Measurements from ENCODE around the gene DHX8. TPM values are rescaled to one million over a fixed set of nuclear protein-coding genes. Genes with fewer than 3 reads are reported as not detected.

DHX8 gene
- total RNA-seq, 1 donor from 2014 or later = 37.0 TPM

DNA sequence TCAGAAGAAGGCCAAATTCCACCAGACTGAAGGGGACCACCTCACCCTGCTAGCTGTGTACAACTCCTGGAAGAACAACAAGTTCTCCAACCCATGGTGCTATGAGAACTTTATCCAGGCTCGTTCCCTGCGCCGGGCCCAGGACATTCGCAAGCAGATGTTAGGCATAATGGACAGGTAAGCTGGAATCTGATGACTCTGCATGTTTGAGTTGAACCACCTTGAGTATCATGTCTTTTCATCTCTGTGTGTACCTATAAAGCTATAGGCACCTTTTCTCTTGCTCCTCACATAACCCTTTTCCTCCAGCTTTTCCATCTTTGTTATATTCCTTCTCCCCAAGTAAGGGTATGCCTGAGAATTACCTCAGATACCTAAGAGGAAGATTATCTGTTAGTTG is 37.6 kb downstream of the DHX8 start:
- DNase-seq (ENCODE audit: low spot score) = peak; percentile 28

DNA sequence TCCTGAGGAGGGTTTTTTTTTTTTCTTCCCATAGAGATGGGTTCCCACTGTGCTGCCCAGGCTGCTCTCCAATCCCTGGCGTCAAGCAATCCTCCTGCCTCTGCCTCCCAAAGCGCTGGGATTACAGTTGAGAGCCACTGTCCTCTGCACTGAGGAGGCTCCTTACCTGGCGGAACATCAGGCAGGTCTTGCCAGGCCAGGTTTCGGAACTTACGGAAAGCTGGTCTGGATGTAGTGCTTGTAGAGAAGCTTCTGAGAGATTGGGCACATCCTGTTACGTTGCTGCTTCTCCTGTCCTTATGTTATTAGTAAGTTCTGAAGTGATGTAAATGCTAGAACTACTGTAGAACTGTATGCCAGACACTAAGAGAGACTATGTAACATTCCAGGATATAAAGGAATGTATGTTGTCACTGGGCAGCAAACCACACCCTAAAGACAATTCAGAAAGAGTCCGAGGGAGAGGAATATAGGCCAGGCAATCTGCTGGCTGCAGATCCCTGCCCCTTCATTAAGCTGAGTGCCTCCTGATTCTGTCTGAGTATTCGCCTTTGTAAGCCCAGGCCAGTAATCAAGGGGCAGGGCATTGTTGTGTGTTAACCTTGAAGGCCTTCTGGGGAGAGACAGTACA is 41.3 kb downstream of the DHX8 start:
- no peak for DNase-seq (ENCODE audit: low spot score)

DNA sequence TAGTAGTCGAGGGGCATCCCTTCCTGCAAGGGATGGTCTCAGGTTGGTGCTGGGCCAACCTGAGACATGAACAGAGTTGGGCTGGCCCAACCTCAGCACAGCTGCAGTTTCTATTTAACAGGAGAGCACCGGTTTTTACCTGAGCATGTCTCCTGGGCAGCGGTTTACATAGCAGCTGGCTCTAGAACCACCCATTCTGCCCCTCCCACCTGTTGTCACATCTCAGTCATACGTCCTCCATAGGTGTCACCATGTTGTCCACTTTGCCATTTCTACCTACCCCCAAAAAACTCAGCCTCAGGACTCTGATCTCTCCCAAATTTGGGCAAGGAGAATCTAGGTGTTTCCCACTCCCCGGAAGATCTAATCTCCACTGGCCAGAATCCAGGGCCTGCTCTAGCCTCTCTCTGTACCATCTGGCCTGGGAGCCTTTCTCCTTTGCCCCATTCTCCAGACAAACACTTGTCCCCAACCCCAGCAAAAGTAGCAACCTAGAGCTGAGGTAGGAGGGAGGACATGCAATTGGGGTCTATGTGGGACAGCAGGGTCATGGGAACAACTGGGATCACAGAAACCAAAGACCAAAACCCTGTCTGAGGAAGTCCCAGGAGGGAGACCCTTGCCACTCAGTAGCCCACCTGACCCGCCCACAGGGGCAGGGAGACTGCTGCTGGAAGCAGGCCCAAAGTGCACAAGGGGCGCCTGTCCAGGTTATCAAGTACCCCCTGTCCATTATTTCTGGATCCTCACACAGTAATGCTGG is 43.3 kb downstream of the DHX8 start:
- DNase-seq (ENCODE audit: low spot score) = no peak

DNA sequence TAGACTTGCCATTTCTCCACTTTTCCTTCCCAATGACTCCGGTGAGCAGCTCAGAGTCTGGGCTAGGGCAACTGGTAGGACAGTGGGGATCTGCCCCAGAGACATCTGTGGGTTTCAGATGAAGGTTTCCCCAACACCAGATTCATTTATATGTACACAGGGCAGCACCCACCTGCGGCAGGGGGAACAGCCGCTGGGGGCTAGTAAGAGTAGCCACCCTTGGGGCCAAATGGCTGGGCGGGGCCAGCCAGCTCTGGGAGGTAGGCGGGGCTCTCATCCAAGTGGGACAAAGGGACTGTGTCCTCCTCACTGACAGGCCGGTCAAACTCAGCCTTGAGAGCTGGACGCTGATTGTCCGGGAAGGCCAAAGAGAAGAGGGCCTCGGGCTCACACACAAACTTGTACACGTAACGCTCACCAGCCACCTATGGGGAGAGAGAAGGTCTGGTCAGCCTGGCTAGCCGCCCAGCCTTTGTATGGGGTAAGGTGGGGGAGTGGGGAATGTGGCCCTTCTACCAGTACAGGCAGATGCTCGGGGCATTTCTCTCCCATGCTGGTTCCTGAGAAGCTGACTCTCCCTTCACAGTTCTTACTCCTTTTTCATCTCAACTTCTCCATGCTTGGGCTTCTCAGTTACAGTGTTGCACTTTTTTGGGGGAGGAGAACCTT is 44.7 kb downstream of the DHX8 start:
- no peak for DNase-seq (ENCODE audit: low spot score)

DNA sequence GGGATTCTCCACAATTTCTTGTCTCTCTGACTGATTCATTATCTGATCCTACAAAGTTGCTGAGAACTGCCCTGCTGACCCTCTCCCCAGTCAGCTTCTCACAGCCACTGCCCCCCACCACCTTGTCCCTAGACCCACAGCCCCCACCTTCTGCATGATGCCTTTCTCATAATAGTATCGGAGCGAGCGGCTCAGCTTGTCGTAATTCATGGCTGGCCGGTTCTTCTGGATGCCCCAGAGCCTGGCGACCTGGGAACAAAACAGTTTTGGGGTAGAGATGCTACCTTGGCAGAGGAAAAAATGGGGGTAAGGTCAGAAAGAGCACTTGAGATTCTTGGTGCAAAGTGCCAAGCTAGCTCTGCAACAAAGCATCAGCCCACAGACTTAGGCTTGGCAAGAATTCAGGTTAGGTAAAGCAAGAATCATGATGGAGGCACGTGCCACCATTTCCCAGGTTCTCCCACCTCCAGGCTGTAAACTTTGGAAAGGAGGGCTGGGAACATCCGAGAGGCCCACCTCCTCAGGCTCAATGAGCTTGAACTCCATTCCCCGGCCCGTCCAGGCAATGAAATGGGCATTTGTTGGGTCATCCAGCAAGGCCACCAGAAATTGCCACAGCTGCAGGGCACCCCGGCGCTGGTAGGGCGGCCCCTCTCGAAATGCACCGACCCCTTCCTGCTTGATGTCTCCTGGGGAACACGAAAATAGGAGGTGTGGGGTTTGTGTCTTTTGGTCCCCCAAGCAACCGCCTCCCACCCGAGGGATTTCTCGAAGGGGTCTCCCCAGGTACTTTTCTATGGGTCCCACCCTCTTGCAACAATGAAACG is 45.4 kb downstream of the DHX8 start:
- no peak for DNase-seq (ENCODE audit: low spot score)

DNA sequence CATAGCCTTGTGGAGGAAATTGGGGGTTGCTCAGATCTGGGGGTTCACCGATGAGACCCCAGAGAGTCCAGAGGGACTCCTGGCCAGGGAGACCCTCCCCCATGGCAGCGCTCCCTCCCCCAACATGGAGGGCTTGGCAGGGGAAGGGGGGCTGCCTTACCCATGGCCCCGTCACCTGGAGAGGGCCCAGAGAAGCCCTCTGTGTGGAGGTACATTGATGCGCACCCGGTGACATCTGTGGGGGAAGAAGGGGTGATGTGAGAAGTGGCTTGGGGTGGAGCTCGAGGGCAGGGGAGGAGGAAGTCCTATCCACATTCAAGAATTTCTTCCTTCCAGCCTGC is 46.1 kb downstream of the DHX8 start:
- no peak for DNase-seq (ENCODE audit: low spot score)

DNA sequence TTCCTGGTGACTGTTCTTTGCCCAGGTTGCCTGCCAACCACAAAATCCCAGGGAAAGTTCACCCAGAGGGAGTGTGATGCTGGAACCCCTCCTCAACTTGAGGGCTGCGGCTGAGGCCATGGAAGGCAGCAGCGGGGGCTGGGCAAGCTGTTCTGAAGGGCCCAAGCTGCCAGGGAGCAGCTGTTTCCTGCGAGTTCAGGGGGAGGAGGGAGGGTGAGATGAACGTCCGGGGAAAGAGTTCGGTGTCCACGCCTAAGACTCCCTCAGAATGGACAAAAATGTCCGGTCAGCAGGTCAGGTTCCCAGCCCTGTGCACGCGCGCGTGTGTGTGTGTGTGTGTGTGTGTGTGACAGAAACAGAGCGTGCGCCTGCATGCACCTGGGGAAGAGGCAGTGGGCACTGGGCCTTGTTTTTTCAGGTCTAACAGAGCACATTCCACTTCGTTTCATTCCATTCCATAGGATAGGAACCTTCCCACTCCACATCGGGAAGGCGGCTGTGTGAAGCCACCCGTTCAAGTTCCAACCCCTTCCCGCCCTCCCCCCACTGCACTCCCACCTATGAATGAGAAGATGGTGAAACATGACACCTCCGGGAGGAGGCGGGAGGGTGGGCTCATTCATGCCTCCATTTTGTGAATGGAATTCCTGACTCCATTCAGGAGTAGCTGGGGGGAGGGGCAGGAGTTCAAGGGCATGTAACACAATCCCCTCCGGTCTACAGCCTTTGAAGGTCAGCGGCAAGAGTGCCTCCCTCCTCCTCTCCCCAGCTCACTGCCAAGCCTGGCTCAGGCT is 46.7 kb downstream of the DHX8 start:
- no peak for DNase-seq (ENCODE audit: low spot score)

DNA sequence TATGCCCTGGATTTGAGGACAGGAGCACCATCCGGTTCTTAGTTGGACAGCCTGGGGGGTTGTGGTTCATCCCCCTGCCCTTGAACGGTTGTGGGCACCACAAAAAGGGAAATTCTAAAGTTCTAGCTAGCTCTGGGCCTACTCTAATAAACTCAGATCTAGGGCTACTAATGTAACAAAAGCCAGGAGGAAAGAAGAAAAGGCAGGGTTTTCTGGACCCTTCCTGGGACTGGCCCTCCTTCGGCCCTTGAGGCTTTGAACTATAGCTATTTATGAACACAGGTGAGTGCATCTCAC is 47.3 kb downstream of the DHX8 start:
- no peak for DNase-seq (ENCODE audit: low spot score)

DNA sequence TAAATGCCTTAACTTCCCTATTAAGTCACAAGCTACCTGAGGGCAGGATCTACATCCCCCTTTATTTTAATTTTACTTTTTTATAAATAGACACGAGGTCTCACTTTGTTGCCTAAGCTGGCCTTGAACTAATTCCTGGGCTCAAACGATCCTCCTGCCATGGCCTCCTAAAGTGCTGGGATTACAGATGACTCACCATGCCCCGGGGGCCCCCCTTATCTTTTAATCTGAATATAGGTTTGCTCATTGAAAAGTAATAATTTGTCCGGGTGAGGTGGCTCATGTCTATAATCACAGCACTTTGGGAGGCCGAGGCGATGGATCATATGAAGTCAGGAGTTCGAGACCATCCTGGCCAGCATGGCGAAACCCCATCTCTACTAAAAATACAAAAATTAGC is 48.2 kb downstream of the DHX8 start:
- no peak for DNase-seq (ENCODE audit: low spot score)

DNA sequence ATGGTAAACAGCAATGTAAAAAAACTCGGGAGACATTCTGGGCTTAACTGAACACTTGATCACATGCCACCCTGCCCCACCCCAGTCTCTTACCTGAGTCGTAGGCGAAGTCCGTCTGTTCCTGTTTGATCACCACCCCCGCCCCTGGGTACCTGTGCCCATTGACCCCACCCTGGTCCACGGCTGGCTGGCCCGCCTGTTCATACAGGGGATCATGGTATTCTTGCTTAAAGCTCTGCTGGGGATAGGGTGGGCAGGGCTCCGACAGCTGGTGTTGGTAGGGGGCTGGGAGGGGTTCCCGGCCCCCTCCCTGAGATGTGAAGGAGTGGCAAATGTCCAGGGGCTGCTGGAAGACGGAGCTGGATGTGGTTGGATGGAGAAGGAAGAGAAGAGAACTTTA is 48.8 kb downstream of the DHX8 start:
- DNase-seq (ENCODE audit: low spot score) = no peak

DNA sequence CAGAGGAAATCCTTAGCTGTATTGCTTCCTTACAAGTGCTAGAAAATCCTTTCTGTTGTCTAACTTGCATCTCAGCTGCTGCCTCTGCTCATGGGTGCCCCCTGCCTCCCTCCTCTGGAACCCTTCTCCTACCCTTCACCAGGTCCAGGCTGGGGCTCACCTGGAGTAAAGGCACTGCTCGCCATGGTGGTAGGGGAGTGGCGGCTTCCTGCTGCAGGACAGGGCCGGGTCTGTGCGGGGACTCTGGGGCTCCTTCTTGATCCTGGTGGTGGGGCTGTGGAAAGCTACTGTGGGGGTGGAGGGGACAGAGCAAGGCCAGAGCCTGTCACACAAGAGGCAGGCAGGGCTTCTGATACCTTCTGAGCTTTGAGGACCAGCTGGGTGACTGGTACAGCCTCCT is 49.9 kb downstream of the DHX8 start:
- DNase-seq (ENCODE audit: low spot score) = no peak

DNA sequence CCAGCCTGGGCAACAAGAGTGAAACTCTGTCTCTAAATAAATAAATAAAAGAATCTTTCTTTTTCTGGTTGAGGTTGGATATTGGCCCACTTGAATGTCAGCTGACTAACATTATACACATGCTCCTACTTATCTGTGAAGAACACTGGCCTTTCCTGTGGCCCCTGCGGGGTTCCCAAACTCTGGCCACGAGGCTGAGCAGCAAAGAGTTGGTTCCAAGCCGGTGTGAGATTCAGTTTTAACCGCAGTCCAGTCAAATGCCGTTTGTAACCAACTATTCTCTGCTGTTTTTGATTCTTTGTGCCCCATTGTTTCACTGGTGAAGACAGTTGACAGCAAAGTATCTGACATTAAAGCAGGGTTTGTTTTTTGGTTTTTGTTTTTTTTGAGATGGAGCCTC is 51.1 kb downstream of the DHX8 start:
- no peak for DNase-seq (ENCODE audit: low spot score)

DNA sequence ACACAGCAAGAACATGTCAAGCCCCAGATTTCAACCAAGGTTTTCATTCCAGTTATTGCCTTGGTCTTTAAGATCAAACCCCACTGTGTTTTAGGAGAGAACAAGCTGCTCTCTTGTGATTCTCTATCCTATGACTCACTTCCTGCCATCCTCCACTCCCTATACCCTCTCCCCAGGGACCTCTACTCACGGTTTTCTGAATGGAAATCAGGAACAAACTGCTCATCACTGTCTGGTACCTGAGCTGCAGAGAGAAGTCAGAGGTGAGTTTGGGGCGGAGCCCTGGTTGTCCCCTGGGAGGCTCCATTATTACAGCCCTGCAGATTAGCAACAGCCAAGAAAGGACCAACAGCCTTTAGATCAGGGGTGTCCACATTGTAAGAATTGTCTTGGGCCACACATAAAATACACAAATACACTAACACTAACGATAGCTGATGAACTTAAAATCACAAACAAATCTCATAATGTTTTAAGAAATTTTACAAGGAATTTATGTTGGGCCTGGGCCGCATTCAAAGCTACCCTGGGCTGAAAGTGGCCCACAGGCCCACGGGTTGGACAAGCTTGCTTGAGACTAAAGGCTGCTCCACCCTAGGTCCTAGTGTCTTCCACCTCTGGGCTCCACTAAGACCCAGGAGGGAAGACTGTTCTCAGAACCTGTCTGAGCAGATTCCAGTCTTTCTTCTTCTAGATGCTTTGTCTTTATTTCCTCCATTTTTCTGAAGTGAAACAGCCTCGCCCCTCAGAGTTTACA is 52.6 kb downstream of the DHX8 start:
- DNase-seq (ENCODE audit: low spot score) = no peak

DNA sequence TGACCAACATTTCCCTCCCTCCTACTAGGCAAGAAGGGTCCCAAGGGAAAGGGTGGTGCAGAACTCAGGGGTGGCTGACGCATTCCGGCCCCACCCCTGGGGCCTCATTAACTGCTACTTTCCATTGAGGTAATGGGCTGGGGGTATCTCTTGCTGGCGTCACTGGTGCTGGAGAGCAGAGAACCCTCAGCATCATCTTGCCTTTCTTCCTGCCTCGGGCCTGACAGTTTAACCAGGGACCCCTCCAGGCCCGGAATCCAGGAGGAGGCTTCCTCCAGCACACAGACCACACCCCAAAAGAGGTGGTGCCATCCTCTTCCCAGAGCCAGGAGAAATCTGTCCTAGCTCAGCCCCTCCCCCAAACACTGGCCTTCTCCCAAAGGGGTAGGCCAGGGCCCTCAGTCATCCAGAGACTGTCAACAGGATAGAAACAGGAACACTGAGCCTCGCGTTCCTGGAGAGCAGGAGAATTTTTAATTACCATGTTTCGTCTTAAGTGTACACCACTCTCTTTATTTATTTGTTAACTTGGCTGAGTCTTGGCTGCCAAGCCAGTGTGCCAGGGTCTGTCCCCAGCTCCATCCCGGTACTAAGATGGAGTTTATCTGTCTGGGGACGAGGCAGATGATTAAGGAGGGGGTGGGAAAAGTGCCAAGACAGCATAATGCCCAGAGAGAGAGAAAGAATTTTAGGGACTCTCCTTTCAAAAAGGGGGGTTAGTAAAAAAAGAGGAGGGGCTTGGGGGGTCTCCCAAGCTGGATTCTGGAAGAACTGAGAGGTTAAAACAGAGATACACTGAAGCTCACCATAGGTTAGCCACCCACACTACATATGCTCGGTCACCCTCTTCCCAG is 57.3 kb downstream of the DHX8 start:
- DNase-seq (ENCODE audit: low spot score) = no peak

DNA sequence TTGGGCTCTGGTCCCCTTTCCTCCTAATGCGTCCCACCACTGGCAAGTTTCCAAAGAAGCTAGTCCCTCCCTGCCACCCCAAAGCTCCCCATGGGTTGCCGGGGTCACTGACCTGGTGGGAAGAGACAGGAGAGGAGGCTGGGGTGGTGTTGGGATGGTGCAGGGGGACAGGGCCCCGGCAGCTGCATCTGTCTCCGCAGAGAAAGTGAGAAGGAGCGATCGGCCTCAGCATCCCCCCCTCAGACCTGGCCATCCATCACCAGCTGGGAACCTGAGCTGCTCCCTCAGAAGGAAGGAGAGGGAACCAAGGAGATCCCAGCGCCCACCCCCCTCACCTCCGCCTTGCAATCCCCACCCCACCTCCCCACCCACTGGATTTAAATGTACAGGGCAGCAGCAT is 59.1 kb downstream of the DHX8 start:
- DNase-seq (ENCODE audit: low spot score) = no peak

DNA sequence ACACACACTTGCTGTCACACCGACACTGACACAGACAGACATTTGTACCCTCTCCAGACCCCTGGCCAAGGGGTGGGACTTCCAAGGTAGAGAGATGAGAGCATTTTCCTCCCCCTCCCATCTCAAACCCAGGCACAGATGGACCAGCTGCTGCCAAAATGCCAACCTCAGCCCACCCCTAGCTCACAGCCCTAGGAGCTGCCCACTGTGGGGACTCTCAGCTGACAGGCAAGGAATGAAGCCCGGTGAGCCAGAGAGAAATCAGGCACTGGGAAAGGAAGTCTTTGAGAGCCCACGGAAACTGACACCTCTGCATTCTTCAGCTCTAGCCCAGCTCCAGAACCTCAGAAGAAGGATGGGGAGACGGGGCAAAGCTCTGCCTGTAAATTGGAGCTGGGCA is 59.5 kb downstream of the DHX8 start:
- no peak for DNase-seq (ENCODE audit: low spot score)

DNA sequence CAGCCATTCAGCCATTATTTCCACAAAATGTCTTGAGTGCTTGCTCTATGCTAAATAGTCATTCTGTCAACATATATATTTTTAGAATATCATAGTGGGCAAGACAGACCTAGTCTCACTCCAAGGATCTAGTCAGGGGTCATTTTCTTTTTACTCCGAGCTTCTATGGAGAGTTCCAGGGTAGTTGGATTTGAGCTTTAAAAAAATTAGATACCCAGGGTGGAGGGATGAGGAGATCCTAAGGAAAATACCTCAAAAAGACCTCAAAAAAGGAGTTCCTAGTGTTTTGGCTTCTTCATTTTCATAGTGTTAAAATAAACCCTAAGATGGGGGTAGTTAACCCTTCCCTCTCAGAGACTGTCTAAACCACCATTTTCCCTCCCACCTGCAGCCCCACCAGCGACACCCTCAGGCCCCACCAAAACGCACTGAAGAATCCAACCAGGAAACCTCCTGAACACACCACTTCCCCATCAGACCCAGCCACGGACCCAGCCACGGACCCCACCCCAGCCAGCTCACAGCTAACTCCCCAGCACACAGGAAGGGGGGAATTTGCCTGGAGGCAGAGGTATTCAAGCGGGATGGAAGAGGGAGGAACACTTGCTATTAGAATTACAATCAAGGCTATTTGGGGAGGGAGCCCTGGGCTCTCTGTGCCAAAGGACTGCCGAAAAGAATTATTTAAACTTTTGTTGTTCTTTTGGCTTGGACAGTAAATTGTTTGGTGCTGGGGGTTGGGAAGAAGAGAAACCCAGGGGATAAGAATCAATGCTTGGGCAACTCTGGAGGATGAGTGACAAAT is 60.2 kb downstream of the DHX8 start:
- no peak for DNase-seq (ENCODE audit: low spot score)

DNA sequence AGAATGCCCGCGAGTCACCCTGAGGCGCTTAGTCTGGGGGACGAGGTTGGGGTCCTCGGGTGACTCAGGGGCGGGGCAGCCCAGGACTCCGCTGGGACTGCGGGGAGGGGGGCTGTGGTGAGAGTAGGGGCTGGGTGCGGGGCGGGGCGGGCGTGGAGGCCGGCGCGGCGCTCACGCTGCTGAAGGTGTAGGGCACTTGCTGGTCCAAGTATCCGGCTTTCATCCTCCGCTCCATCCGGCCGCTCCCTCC is 61.5 kb downstream of the DHX8 start:
- no peak for DNase-seq (ENCODE audit: low spot score)

Data from mesenteric fat pad (tissue), 1 donor.